GM23248 (cell line): Measurements from ENCODE around the gene VEGFB. TPM values are rescaled to one million over a fixed set of nuclear protein-coding genes. Genes with fewer than 3 reads are reported as not detected.

Experiments
- DNase-seq: peaks from one replicate; pipeline ENCODE4 v3.0.0-alpha.2; 2015
- H2AFZ ChIP-seq: fragments of 200-600 bp; sonication (generic); 2 replicates; pipeline ENCODE4 v1.6.1; 2016; ENCODE audit warnings: antibody characterized with exemption
- H3F3A ChIP-seq: fragments of 200-600 bp; sonication (generic); 2 replicates; pipeline ENCODE4 v1.6.1; 2016; ENCODE audit warnings: mild to moderate bottlenecking, antibody characterized with exemption, mixed run types; ENCODE audit not compliant: insufficient read depth
- H3K27ac ChIP-seq: fragments of 200-600 bp; sonication (generic); 2 replicates; pipeline ENCODE4 v1.5.1; 2016; ENCODE audit warnings: mild to moderate bottlenecking
- H3K27me3 ChIP-seq: fragments of 200-600 bp; sonication (generic); replicated peaks from 2 replicates; pipeline ENCODE4 v1.6.1; 2016; ENCODE audit warnings: mild to moderate bottlenecking; ENCODE audit not compliant: insufficient read depth
- H3K36me3 ChIP-seq: fragments of 200-600 bp; sonication (generic); 2 replicates; pipeline ENCODE4 v1.6.1; 2016; ENCODE audit warnings: low read depth, mild to moderate bottlenecking
- H3K4me1 ChIP-seq: fragments of 200-600 bp; sonication (generic); 2 replicates; pipeline ENCODE4 v1.6.1; 2016; ENCODE audit warnings: mild to moderate bottlenecking; ENCODE audit not compliant: insufficient read depth
- H3K4me2 ChIP-seq: fragments of 200-600 bp; sonication (generic); one replicate; pipeline ENCODE4 v1.6.1; 2016; ENCODE audit warnings: mild to moderate bottlenecking; ENCODE audit not compliant: unreplicated experiment
- H3K4me3 ChIP-seq: fragments of 200-600 bp; sonication (generic); 2 replicates; pipeline ENCODE4 v1.5.1; 2016; ENCODE audit warnings: mild to moderate bottlenecking
- H3K79me2 ChIP-seq: fragments of 200-600 bp; sonication (generic); 2 replicates; pipeline ENCODE4 v1.6.1; 2016; ENCODE audit warnings: mild to moderate bottlenecking; ENCODE audit not compliant: insufficient read depth
- H3K9ac ChIP-seq: fragments of 200-600 bp; sonication (generic); 2 replicates; pipeline ENCODE4 v1.6.1; 2016; ENCODE audit warnings: mild to moderate bottlenecking
- H3K9me2 ChIP-seq: fragments of 200-600 bp; sonication (generic); 2 replicates; pipeline ENCODE4 v1.6.1; 2016; ENCODE audit warnings: mixed run types, mild to moderate bottlenecking, moderate library complexity; ENCODE audit not compliant: insufficient read depth
- H3K9me3 ChIP-seq: fragments of 200-600 bp; sonication (generic); one replicate; pipeline ENCODE4 v1.6.1; 2017; ENCODE audit warnings: low read depth
- H4K20me1 ChIP-seq: fragments of 200-600 bp; sonication (generic); 2 replicates; pipeline ENCODE4 v1.6.0; 2016; ENCODE audit not compliant: insufficient read depth
- EZH2 ChIP-seq: fragments of 200-600 bp; sonication (generic); IDR thresholded peaks from 2 replicates; pipeline ENCODE4 v1.6.1; 2018; ENCODE audit warnings: antibody characterized with exemption, mild to moderate bottlenecking; ENCODE audit not compliant: insufficient read depth, poor library complexity, severe bottlenecking
- EZH2phosphoT487 ChIP-seq: fragments of 200-600 bp; sonication (generic); IDR thresholded peaks from 2 replicates; pipeline ENCODE4 v1.6.1; 2018; ENCODE audit warnings: antibody characterized with exemption, moderate library complexity, mild to moderate bottlenecking, low read depth; ENCODE audit not compliant: insufficient read depth
- WGBS, 2 experiments: methylation state at CpG; one replicate each; pipeline ENCODE4 v1.1.6; 2015 to 2017; ENCODE audit warnings: low lambda C conversion rate in 2 of 2, low coverage in 1 of 2; ENCODE audit errors: missing lambda C conversion rate in 2 of 2; 5-methylcytosine and 5-hydroxymethylcytosine counted together
- in situ Hi-C: fragments of 300-500 bp; cut with MboI; formaldehyde crosslinking; loops from 2 replicates; pipeline ENCODE4 v1.15.0; 2020
- polyA plus RNA-seq: library from polyadenylated mRNA; unstranded; fragments of >200 nt; fragmentation: Nextera tagmentation; extraction: Ambion mirVana; gene quantifications from 2 replicates; pipeline ENCODE4 v1.2.1, GENCODE V29; 2016
- total RNA-seq: library from RNA; depleted of rRNA; stranded (reverse); fragments of >200 nt; shearing (Covaris generic); gene quantifications from 2 replicates; pipeline ENCODE4 v1.2.3, GENCODE V29; 2014

The VEGFB gene
- total and polyA plus RNA-seq, 2 experiments from 2014 or later = 21.6 to 27.8 TPM

- H2AFZ ChIP-seq = no peak overlapping the region
- H3K9ac ChIP-seq = no peak overlapping the region
- no peaks in the 10 kb centered on the region for H3K9me2 ChIP-seq
- H3K4me1 ChIP-seq = 0 out of 2 replicates have a peak, but pooled peaks cover 3% of the 10 kb centered on the region
- no peak overlapping the region for H3K4me2 ChIP-seq
- no peaks in the 10 kb centered on the region for H4K20me1 ChIP-seq
- no peaks in the 10 kb centered on the region for H3K27me3 ChIP-seq
- no peak for TF ChIP-seq EZH2phosphoT487
- no peak for TF ChIP-seq EZH2
- in situ Hi-C loops = no loop called here
- peaks cover 7% of the 10 kb centered on the region; the same call in 1 of the 2 replicates for H3K36me3 ChIP-seq
- H3K79me2 ChIP-seq = peaks cover 10% of the 10 kb centered on the region
- no peak overlapping the region for H3K4me3 ChIP-seq
- no peak overlapping the region for H3K27ac ChIP-seq
- DNase-seq = no peak
- no peaks in the 10 kb centered on the region for H3F3A ChIP-seq
- no peaks in the 10 kb centered on the region for H3K9me3 ChIP-seq
- 90 to 93% methylated on average over 20 to 24 of the region's 24 CpGs for WGBS, 2 experiments
Measured at GRCh38 chr11:64258356-64258755, 24.0 kb downstream of the VEGFB start.

GRCh38 chr11:64258946-64259532 lies 24.7 kb downstream of the VEGFB start:
- peaks cover 7% of the 10 kb centered on the region; the same call in 1 of the 2 replicates for H3K36me3 ChIP-seq
- H3K9me3 ChIP-seq = no peaks in the 10 kb centered on the region
- no peaks in the 10 kb centered on the region for H4K20me1 ChIP-seq
- in situ Hi-C loops = no loop called here
- no peak overlapping the region for H2AFZ ChIP-seq
- H3F3A ChIP-seq = no peaks in the 10 kb centered on the region
- 99% methylated on average over 18 to 24 of the region's 32 CpGs for WGBS, 2 experiments
- H3K4me1 ChIP-seq = no peaks in the 10 kb centered on the region
- H3K4me3 ChIP-seq = no peak overlapping the region
- no peaks in the 10 kb centered on the region for H3K27me3 ChIP-seq
- no peaks in the 10 kb centered on the region for H3K9me2 ChIP-seq
- TF ChIP-seq EZH2 (no peak), EZH2phosphoT487 (no peak)
- H3K9ac ChIP-seq = no peak overlapping the region
- no peak for DNase-seq
- H3K4me2 ChIP-seq = no peak overlapping the region
- H3K79me2 ChIP-seq = peaks cover 3% of the 10 kb centered on the region
- H3K27ac ChIP-seq = no peak overlapping the region

- TF ChIP-seq EZH2phosphoT487 (no peak), EZH2 (no peak)
- Histone ChIP-seq H2AFZ (no peak overlapping the region), H3K79me2 (no peaks in the 10 kb centered on the region; the same call in 1 of the 2 replicates), H3K9me2 (no peaks in the 10 kb centered on the region), H3K27ac (no peak overlapping the region), H3K9me3 (no peaks in the 10 kb centered on the region), H3K27me3 (no peaks in the 10 kb centered on the region), H3K4me1 (no peaks in the 10 kb centered on the region), H4K20me1 (no peaks in the 10 kb centered on the region), H3K4me3 (no peak overlapping the region), H3K4me2 (no peak overlapping the region), H3F3A (no peaks in the 10 kb centered on the region), H3K9ac (no peak overlapping the region), H3K36me3 (peaks cover 7% of the 10 kb centered on the region; the same call in 1 of the 2 replicates)
- in situ Hi-C loops = no loop called here
- 98% methylated on average over 4 of the region's 4 CpGs for WGBS, 2 experiments
- DNase-seq = no peak
Measured at GRCh38 chr11:64259533-64260067, 25.2 kb downstream of the VEGFB start.

- no peaks in the 10 kb centered on the region for H3K27me3 ChIP-seq
- H3K36me3 ChIP-seq = peaks cover 7% of the 10 kb centered on the region; the same call in 1 of the 2 replicates
- H3K4me2 ChIP-seq = no peak overlapping the region
- no peaks in the 10 kb centered on the region for H3K9me3 ChIP-seq
- no peak overlapping the region for H3K4me3 ChIP-seq
- no peaks in the 10 kb centered on the region for H3F3A ChIP-seq
- no peaks in the 10 kb centered on the region for H4K20me1 ChIP-seq
- no peak overlapping the region for H3K9ac ChIP-seq
- in situ Hi-C loops = no loop called here
- no peaks in the 10 kb centered on the region for H3K9me2 ChIP-seq
- H2AFZ ChIP-seq = no peak overlapping the region
- 84 to 92% methylated on average over 5 to 6 of the region's 6 CpGs for WGBS, 2 experiments
- H3K4me1 ChIP-seq = no peaks in the 10 kb centered on the region
- no peak overlapping the region for H3K27ac ChIP-seq
- no peak for TF ChIP-seq EZH2phosphoT487
- no peak for TF ChIP-seq EZH2
- H3K79me2 ChIP-seq = no peaks in the 10 kb centered on the region
- DNase-seq = no peak
Measured at GRCh38 chr11:64260147-64260708, 25.8 kb downstream of the VEGFB start.
